ENCODE results near the gene RPL27.
A peak's percentile ranks its signal among the peaks of the same experiment; 100 is the strongest.
"Not testable (repeated sequence)": the region's sequence is repeated elsewhere in the genome, so short reads cannot be mapped to it uniquely, and the experiment has no call there.

RPL27 gene

DNA sequence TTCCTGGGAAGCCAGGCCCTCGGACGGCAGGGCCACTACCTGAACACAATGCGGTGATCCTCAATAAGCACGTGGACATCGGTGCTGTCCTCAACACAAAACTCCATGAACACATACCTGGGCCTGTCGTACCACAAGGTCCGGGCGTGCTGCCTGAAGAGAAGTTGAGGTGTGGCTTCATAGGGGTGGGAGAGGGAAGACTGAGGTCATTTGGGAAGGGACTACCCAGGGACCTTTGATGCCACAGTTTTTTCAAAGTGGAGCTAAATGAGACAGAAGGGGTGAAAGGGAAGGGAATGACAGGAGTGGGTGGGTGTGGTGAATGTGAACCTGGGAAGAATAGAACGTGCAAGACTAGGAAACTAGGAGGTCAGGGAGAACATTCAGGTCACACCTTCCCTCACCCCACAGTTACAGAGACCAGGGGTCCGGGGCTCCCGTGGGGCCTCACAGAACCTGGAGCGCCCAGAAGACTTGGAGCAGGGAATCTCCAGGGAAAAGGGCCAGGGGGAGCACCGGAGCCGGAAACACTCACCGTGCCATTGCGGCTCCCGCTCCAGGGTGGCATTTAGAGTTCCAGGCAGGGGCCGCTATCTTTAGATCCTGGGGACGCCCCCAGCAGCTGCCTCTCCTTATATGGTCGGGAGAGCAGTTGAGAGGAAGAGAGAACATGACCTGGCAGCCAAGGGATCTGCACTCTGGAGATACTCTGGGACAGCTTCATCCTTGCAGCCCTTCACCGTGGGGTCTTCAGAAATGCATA is 18.5 kb upstream of the RPL27 start, which contains the start of gene PTGES3L:
PTGES3L (minus strand) TSS at position 570 of the 763 bp plus-strand sequence; CDS start at position 543, 27 bp downstream.
- Histone ChIP-seq H3K4me2 (ENCODE audit: low read length) (peak within 1 kb of the TSS; percentile 93), H3K27me3 (ENCODE audit: control insufficient read depth, insufficient read depth, low read length) (no peaks in the 10 kb centered on the region), H3K9ac (ENCODE audit: low read depth, low read length) (peak within 1 kb of the TSS; percentile 87), H3K4me3 (ENCODE audit: low read length) (peak within 1 kb of the TSS; percentile 95), H3K9me3 (replicated peaks; ENCODE audit: low read length) (no peaks in the 10 kb centered on the region), H3K36me3 (ENCODE audit: insufficient read depth, low read length) (no peaks in the 10 kb centered on the region), H3K4me1 (ENCODE audit: control insufficient read depth, insufficient read depth, low read length) (peaks cover 17% of the 10 kb centered on the region)

DNA sequence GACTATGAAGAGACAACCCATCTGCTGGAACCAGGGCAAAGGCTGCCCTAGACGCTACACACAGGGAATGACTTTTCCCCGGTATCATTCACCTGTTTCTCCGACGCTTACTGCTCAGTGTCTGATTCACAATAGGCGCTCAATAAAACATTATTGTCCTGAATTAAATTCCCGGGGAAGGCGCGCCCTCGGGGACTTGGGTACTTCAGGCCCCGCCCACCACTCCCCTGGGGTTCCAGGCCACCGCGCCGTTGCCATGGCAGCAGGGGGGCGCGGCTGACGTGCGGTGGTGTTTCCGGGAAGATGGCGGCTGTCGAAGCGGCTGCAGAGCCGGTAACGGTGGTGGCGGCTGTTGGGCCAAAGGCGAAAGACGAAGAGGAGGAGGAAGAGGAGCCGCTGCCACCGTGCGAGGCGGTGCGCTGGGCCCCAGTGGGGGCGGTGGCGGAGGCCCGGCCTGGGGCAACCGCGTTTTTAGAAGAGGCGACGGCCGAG is 17.9 kb upstream of the RPL27 start, which contains the start of gene RUNDC1:
RUNDC1 (plus strand) TSS at position 292 of the 492 bp plus-strand sequence; CDS start at position 304, 12 bp downstream.
- Histone ChIP-seq H3K9me3 (replicated peaks; ENCODE audit: low read length) (no peaks in the 10 kb centered on the region), H3K27me3 (ENCODE audit: control insufficient read depth, insufficient read depth, low read length) (no peaks in the 10 kb centered on the region), H3K36me3 (ENCODE audit: insufficient read depth, low read length) (no peaks in the 10 kb centered on the region), H3K4me3 (ENCODE audit: low read length) (peak within 1 kb of the TSS; percentile 95), H3K9ac (ENCODE audit: low read depth, low read length) (peak within 1 kb of the TSS; percentile 87), H3K4me1 (ENCODE audit: control insufficient read depth, insufficient read depth, low read length) (peaks cover 17% of the 10 kb centered on the region), H3K4me2 (ENCODE audit: low read length) (peak within 1 kb of the TSS; percentile 93)

DNA sequence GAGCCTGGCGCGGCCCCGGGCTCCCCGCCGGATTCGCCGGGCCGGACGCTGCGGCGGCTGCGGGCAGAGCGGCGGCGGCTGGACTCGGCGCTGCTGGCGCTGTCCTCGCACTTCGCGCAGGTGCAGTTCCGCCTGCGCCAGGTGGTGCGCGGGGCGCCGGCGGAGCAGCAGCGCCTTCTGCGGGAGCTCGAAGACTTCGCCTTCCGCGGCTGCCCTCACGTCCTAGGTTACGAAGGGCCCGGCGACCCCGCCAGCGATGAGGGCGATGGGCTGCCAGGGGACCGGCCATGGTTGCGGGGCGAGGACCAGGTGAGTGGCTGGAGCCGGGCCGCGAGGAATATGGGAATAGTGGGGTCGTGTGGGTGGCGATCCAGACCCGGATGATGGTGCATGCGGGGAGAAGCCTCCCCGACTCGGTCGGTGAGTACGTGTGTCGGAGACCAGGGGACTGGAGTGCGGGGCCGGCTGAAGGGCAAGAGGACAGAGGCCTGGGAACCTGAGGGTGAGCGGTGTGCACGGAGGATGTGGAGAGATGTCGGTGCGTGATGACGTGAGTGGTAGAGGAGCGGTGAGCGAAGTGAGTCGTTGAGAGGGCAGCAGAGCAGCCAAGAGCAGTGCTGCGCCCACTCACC is 17.3 kb upstream of the RPL27 start:
- H3K4me1 ChIP-seq (ENCODE audit: control insufficient read depth, insufficient read depth, low read length) = peaks cover 17% of the 10 kb centered on the region
- H3K27me3 ChIP-seq (ENCODE audit: control insufficient read depth, insufficient read depth, low read length) = no peaks in the 10 kb centered on the region
- peak overlapping the region; percentile 87 for H3K9ac ChIP-seq (ENCODE audit: low read depth, low read length)
- H3K9me3 ChIP-seq (replicated peaks; ENCODE audit: low read length) = no peaks in the 10 kb centered on the region
- H3K36me3 ChIP-seq (ENCODE audit: insufficient read depth, low read length) = peaks cover 3% of the 10 kb centered on the region
- H3K4me2 ChIP-seq (ENCODE audit: low read length) = peak overlapping the region; percentile 93
- H3K4me3 ChIP-seq (ENCODE audit: low read length) = peak overlapping the region; percentile 95

DNA sequence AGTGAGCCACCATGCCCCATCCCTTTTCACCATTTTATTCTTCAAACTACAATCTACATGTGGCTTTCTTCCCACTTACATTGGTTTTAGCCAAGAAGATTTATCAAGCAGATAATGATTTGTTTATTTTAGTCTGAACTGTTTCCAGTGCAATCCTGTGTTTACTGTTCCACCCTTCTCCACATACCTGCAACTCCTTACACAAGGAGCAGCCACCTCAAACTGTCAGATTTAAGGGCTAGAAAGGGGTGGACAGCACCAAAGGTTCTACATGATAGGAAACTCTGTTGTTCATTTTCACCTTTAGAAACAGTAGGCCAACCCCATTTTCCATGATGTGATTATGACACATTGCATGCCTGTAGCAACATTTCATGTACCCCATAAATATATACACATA is 16.0 kb upstream of the RPL27 start:
- H3K9me3 ChIP-seq (replicated peaks; ENCODE audit: low read length) = no peaks in the 10 kb centered on the region
- H3K9ac ChIP-seq (ENCODE audit: low read depth, low read length) = no peak overlapping the region
- peaks cover 17% of the 10 kb centered on the region for H3K4me1 ChIP-seq (ENCODE audit: control insufficient read depth, insufficient read depth, low read length)
- no peak overlapping the region for H3K4me3 ChIP-seq (ENCODE audit: low read length)
- no peak overlapping the region for H3K4me2 ChIP-seq (ENCODE audit: low read length)
- peaks cover 7% of the 10 kb centered on the region for H3K36me3 ChIP-seq (ENCODE audit: insufficient read depth, low read length)
- no peaks in the 10 kb centered on the region for H3K27me3 ChIP-seq (ENCODE audit: control insufficient read depth, insufficient read depth, low read length)

- H3K9ac ChIP-seq (ENCODE audit: low read depth, low read length) = no peak overlapping the region
- H3K4me1 ChIP-seq (ENCODE audit: control insufficient read depth, insufficient read depth, low read length) = peaks cover 24% of the 10 kb centered on the region
- no peak overlapping the region for H3K4me2 ChIP-seq (ENCODE audit: low read length)
- H3K27me3 ChIP-seq (ENCODE audit: control insufficient read depth, insufficient read depth, low read length) = no peaks in the 10 kb centered on the region
- no peaks in the 10 kb centered on the region for H3K9me3 ChIP-seq (replicated peaks; ENCODE audit: low read length)
- H3K4me3 ChIP-seq (ENCODE audit: low read length) = no peak overlapping the region
- peaks cover 19% of the 10 kb centered on the region for H3K36me3 ChIP-seq (ENCODE audit: insufficient read depth, low read length)
Observed at GRCh38 chr17:42985225-42985624, 13.0 kb upstream of the RPL27 start.

DNA sequence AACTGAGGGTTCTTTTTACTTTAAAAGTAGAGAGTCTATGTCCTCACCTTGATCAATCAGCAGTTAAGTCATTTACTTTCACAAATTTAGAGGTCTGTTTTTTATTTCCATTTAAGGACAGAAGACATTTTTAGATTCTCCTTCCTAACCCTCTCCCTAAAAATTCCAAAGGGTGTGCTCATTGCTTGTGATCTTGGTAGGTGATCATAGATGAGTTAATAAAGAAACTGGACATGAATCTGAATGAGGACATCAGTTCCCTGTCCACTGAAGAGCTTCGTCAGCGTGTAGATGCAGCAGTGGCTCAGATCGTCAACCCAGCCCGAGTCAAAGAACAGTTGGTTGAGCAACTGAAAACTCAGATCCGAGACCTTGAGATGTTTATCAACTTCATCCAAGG is 9.1 kb upstream of the RPL27 start:
- peak overlapping the region; percentile 30 for H3K9ac ChIP-seq (ENCODE audit: low read depth, low read length)
- peaks cover 46% of the 10 kb centered on the region for H3K36me3 ChIP-seq (ENCODE audit: insufficient read depth, low read length)
- H3K4me1 ChIP-seq (ENCODE audit: control insufficient read depth, insufficient read depth, low read length) = peaks cover 31% of the 10 kb centered on the region
- no peaks in the 10 kb centered on the region for H3K27me3 ChIP-seq (ENCODE audit: control insufficient read depth, insufficient read depth, low read length)
- peak overlapping the region; percentile 16 for H3K4me3 ChIP-seq (ENCODE audit: low read length)
- H3K4me2 ChIP-seq (ENCODE audit: low read length) = peak overlapping the region; percentile 34
- H3K9me3 ChIP-seq (replicated peaks; ENCODE audit: low read length) = no peaks in the 10 kb centered on the region

GRCh38 chr17:42989726-42990652 is 8.2 kb upstream of the RPL27 start:
- no peaks in the 10 kb centered on the region for H3K27me3 ChIP-seq (ENCODE audit: control insufficient read depth, insufficient read depth, low read length)
- peak overlapping the region; percentile 16 for H3K4me3 ChIP-seq (ENCODE audit: low read length)
- H3K9me3 ChIP-seq (replicated peaks; ENCODE audit: low read length) = no peaks in the 10 kb centered on the region
- peak overlapping the region; percentile 63 for H3K4me2 ChIP-seq (ENCODE audit: low read length)
- peaks cover 47% of the 10 kb centered on the region for H3K36me3 ChIP-seq (ENCODE audit: insufficient read depth, low read length)
- H3K4me1 ChIP-seq (ENCODE audit: control insufficient read depth, insufficient read depth, low read length) = peaks cover 31% of the 10 kb centered on the region
- peak overlapping the region; percentile 41 for H3K9ac ChIP-seq (ENCODE audit: low read depth, low read length)

GRCh38 chr17:42991471-42991870 is 6.7 kb upstream of the RPL27 start:
- Histone ChIP-seq H3K4me2 (ENCODE audit: low read length) (no peak overlapping the region), H3K27me3 (ENCODE audit: control insufficient read depth, insufficient read depth, low read length) (no peaks in the 10 kb centered on the region), H3K36me3 (ENCODE audit: insufficient read depth, low read length) (peaks cover 44% of the 10 kb centered on the region)

GRCh38 chr17:42992872-42993271 is 5.3 kb upstream of the RPL27 start:
- no peak overlapping the region for H3K4me3 ChIP-seq (ENCODE audit: low read length)
- H3K36me3 ChIP-seq (ENCODE audit: insufficient read depth, low read length) = peaks cover 37% of the 10 kb centered on the region
- H3K4me2 ChIP-seq (ENCODE audit: low read length) = no peak overlapping the region
- H3K9ac ChIP-seq (ENCODE audit: low read depth, low read length) = no peak overlapping the region
- H3K9me3 ChIP-seq (replicated peaks; ENCODE audit: low read length) = no peaks in the 10 kb centered on the region
- peaks cover 38% of the 10 kb centered on the region for H3K4me1 ChIP-seq (ENCODE audit: control insufficient read depth, insufficient read depth, low read length)
- H3K27me3 ChIP-seq (ENCODE audit: control insufficient read depth, insufficient read depth, low read length) = no peaks in the 10 kb centered on the region

More at GRCh38 chr17:42991471-42991870, 6.7 kb upstream of the RPL27 start:
- H3K4me1 ChIP-seq (ENCODE audit: control insufficient read depth, insufficient read depth, low read length) = peaks cover 31% of the 10 kb centered on the region
- no peaks in the 10 kb centered on the region for H3K9me3 ChIP-seq (replicated peaks; ENCODE audit: low read length)
- H3K4me3 ChIP-seq (ENCODE audit: low read length) = peak overlapping the region; percentile 16
- H3K9ac ChIP-seq (ENCODE audit: low read depth, low read length) = no peak overlapping the region

DNA sequence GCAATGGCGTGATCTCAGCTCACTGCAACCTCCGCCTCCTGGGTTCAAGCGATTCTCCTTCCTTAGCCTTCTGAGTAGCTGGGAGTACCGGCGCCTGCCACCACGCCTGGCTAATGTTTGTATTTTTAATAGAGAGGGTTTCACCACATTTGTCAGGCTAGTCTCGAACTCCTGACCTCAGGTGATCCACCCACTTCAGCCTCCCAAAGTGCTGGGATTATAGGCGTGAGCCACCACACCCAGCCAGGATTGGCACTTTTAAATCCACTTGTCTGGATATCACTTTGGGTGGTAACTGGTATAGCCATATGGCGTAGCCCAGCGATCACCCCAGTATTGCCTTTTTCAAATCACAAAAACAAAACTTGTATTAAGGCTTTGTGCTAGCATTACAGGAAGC is 4.3 kb upstream of the RPL27 start:
- H3K4me3 ChIP-seq (ENCODE audit: low read length); H3K4me2 ChIP-seq (ENCODE audit: low read length); H3K27me3 ChIP-seq (ENCODE audit: control insufficient read depth, insufficient read depth, low read length); H3K9me3 ChIP-seq (replicated peaks; ENCODE audit: low read length); H3K9ac ChIP-seq (ENCODE audit: low read depth, low read length): not testable (repeated sequence)
- Histone ChIP-seq H3K36me3 (ENCODE audit: insufficient read depth, low read length) (peaks cover 33% of the 10 kb centered on the region), H3K4me1 (ENCODE audit: control insufficient read depth, insufficient read depth, low read length) (peaks cover 34% of the 10 kb centered on the region)
